Activated CD4-positive, alpha-beta T cell treated with anti-CD3 and anti-CD28 coated beads, Interleukin-2, amount 50 U/mL, for 24 hours (primary cell): Measurements from ENCODE around the gene TMEM81.

Source experiments
- DNase-seq, 2 donors: peaks; one replicate each; pipeline ENCODE4 v3.0.0-alpha.2; 2020; ENCODE audit warnings: low read depth in 1 of 2, low spot score in 1 of 2

The TMEM81 gene

GRCh38 chr1:205038132-205038786 lies 46.0 kb downstream of the TMEM81 start:
- DNase-seq = no peak

GRCh38 chr1:205037539-205037938 lies 46.7 kb downstream of the TMEM81 start:
- DNase-seq = no peak
